Fibroblast of lung (primary cell): Measurements from ENCODE around the gene PCDHA8. TPM values are rescaled to one million over a fixed set of nuclear protein-coding genes. Genes with fewer than 3 reads are reported as not detected.

Experiments used
- DNase-seq, 2 donors: peaks; one replicate each; pipeline versions ENCODE4 v3.0.0 to v3.0.0-alpha.2; 2010; ENCODE audit warnings: low read depth in 2 of 2
- H2AFZ ChIP-seq: 2 replicates; pipeline ENCODE4 v1.5.1; 2012; ENCODE audit warnings: low read length, control low read depth, inconsistent platforms
- H3K27ac ChIP-seq: 2 replicates; pipeline ENCODE4 v1.5.1; 2011; ENCODE audit warnings: low read length, control low read depth; ENCODE audit not compliant: insufficient read depth
- H3K27me3 ChIP-seq: 2 replicates; pipeline ENCODE4 v1.5.1; 2011; ENCODE audit warnings: mild to moderate bottlenecking, low read length; ENCODE audit not compliant: control insufficient read depth, insufficient read depth
- H3K36me3 ChIP-seq: 2 replicates; pipeline ENCODE4 v1.5.1; 2011; ENCODE audit warnings: low read length; ENCODE audit not compliant: control insufficient read depth, insufficient read depth
- H3K4me1 ChIP-seq: 2 replicates; pipeline ENCODE4 v1.5.1; 2011; ENCODE audit warnings: low read length; ENCODE audit not compliant: control insufficient read depth, insufficient read depth; ENCODE audit errors: extremely low read depth
- H3K4me2 ChIP-seq: 2 replicates; pipeline ENCODE4 v1.5.1; 2011; ENCODE audit warnings: low read length, control low read depth; ENCODE audit not compliant: insufficient read depth; ENCODE audit errors: extremely low read depth
- H3K4me3 ChIP-seq, 4 experiments: fragments of 200-600 bp in 1 of 4; sonication (generic) in 1 of 4; replicated peaks in 1 of 4; 2 replicates each; pipeline ENCODE4 v1.5.1; 2011 to 2016; ENCODE audit warnings: low read length in 4 of 4, low read depth in 3 of 4, mild to moderate bottlenecking in 3 of 4, control low read depth in 2 of 4, inconsistent platforms in 1 of 4, mixed read lengths in 1 of 4; ENCODE audit not compliant: insufficient read depth in 1 of 4; ENCODE audit errors: control extremely low read depth in 1 of 4
- H3K79me2 ChIP-seq: 2 replicates; pipeline ENCODE4 v1.5.1; 2012; ENCODE audit warnings: mild to moderate bottlenecking, low read length, inconsistent platforms; ENCODE audit not compliant: control insufficient read depth, insufficient read depth
- H3K9ac ChIP-seq: 2 replicates; pipeline ENCODE4 v1.5.1; 2011; ENCODE audit warnings: mild to moderate bottlenecking, low read length, control low read depth; ENCODE audit not compliant: insufficient read depth
- H3K9me3 ChIP-seq: 2 replicates; pipeline ENCODE4 v1.5.1; 2012; ENCODE audit warnings: low read depth, low read length; ENCODE audit not compliant: control insufficient read depth, insufficient read depth
- H4K20me1 ChIP-seq: 2 replicates; pipeline ENCODE4 v1.5.1; 2011; ENCODE audit warnings: low read length; ENCODE audit not compliant: control insufficient read depth, insufficient read depth; ENCODE audit errors: extremely low read depth
- CTCF ChIP-seq, 2 donors: IDR thresholded peaks in 1 of 2; conservative IDR thresholded peaks in 1 of 2; 1 replicate in 1 of 2; 2 replicates in 1 of 2; pipeline ENCODE4 v1.5.1; 2011 to 2012; ENCODE audit warnings: low read length in 2 of 2, control low read depth in 1 of 2, inconsistent platforms in 1 of 2, low read depth in 1 of 2, mild to moderate bottlenecking in 1 of 2
- EZH2 ChIP-seq: IDR thresholded peaks from 2 replicates; pipeline ENCODE4 v1.5.1; 2012; ENCODE audit warnings: low read length, control low read depth, mild to moderate bottlenecking; ENCODE audit errors: missing control alignments
- polyA plus RNA-seq, 2 donors: library from polyadenylated mRNA; depleted of rRNA in 1 of 2; stranded (reverse) in 1 of 2; unstranded in 1 of 2; fragments of >200 nt; gene quantifications; 2 replicates each; pipeline ENCODE4 v1.2.1, GENCODE V29; 2011 to 2012; ENCODE audit warnings: missing spikeins in 1 of 2
- total RNA-seq: library from RNA; depleted of rRNA; stranded (reverse); fragments of >200 nt; gene quantifications from 2 replicates; pipeline ENCODE4 v1.2.1, GENCODE V29; 2014

The PCDHA8 gene
- total and polyA plus RNA-seq, 2 donors (not counting 1 experiment from before 2014, with no cell fraction given), result 0.33 TPM

- no peak overlapping the region for H3K9ac ChIP-seq
- no peaks in the 10 kb centered on the region for H4K20me1 ChIP-seq
- no peak for DNase-seq
- H3K27me3 ChIP-seq, result no peaks in the 10 kb centered on the region
- H2AFZ ChIP-seq, result no peak overlapping the region
- TF ChIP-seq CTCF (conservative IDR thresholded peaks at IDR 0.05 in 1 of 2, IDR thresholded peaks at IDR 0.05 in 1 of 2; ENCODE audit: low read depth in 1 of 2, low read length in 2 of 2), result no peak
- TF ChIP-seq EZH2, result no peak
- H3K4me2 ChIP-seq, result no peak overlapping the region
- no peak overlapping the region for H3K27ac ChIP-seq
- no peaks in the 10 kb centered on the region for H3K9me3 ChIP-seq
- no peak overlapping the region for H3K4me3 ChIP-seq
- H3K79me2 ChIP-seq, result no peaks in the 10 kb centered on the region
- H3K4me1 ChIP-seq, result no peaks in the 10 kb centered on the region
- H3K36me3 ChIP-seq, result no peaks in the 10 kb centered on the region
Observed at GRCh38 chr5:140883373-140883772, 42.4 kb downstream of the PCDHA8 start.

GRCh38 chr5:140883927-140884697 is 43.1 kb downstream of the PCDHA8 start:
- no peak overlapping the region for H3K27ac ChIP-seq
- no peak for DNase-seq
- no peak for TF ChIP-seq EZH2

More at GRCh38 chr5:140883927-140884697, 43.1 kb downstream of the PCDHA8 start:
- Histone ChIP-seq H3K27me3 (no peaks in the 10 kb centered on the region), H2AFZ (no peak overlapping the region), H3K4me2 (no peak overlapping the region), H3K36me3 (no peaks in the 10 kb centered on the region), H3K9me3 (no peaks in the 10 kb centered on the region), H3K9ac (no peak overlapping the region), H3K79me2 (no peaks in the 10 kb centered on the region), H3K4me3 (no peak overlapping the region), H4K20me1 (no peaks in the 10 kb centered on the region), H3K4me1 (no peaks in the 10 kb centered on the region)

Other genes starting within 250 kb of the PCDHA8 start
- 4.1 and 10.9 TPM in 2 replicates for gene CD14, start 208.0 kb upstream of the PCDHA8 start, total RNA-seq
- gene CD14, start 208.0 kb upstream of the PCDHA8 start, polyA plus RNA-seq, result 0.32 and 0.45 TPM in 2 replicates
- gene TMCO6, start 201.7 kb upstream of the PCDHA8 start, total RNA-seq, result 13.6 and 18.0 TPM in 2 replicates
- 6.6 and 7.6 TPM in 2 replicates for gene TMCO6, start 201.7 kb upstream of the PCDHA8 start, polyA plus RNA-seq
- 39.8 and 64.9 TPM in 2 replicates for gene NDUFA2, start 193.6 kb upstream of the PCDHA8 start, total RNA-seq
- 57.9 and 65.9 TPM in 2 replicates for gene NDUFA2, start 193.6 kb upstream of the PCDHA8 start, polyA plus RNA-seq
- 96.6 and 96.9 TPM in 2 replicates for gene IK, start 193.4 kb upstream of the PCDHA8 start, total RNA-seq
- 155 and 170 TPM in 2 replicates for gene IK, start 193.4 kb upstream of the PCDHA8 start, polyA plus RNA-seq
- 25.2 and 28.4 TPM in 2 replicates for gene WDR55, start 176.3 kb upstream of the PCDHA8 start, total RNA-seq
- gene WDR55, start 176.3 kb upstream of the PCDHA8 start, polyA plus RNA-seq, result 18.8 and 22.1 TPM in 2 replicates
- gene DND1, start 167.6 kb upstream of the PCDHA8 start, total RNA-seq, result under 0.01 and 0.33 TPM in 2 replicates
- gene DND1, start 167.6 kb upstream of the PCDHA8 start, polyA plus RNA-seq, result 0.15 and 0.21 TPM in 2 replicates
- gene HARS1, start 149.8 kb upstream of the PCDHA8 start, total RNA-seq, result 51.9 and 53.2 TPM in 2 replicates
- 85.8 and 110 TPM in 2 replicates for gene HARS1, start 149.8 kb upstream of the PCDHA8 start, polyA plus RNA-seq
- 26.2 and 30.1 TPM in 2 replicates for gene HARS2, start 149.7 kb upstream of the PCDHA8 start, total RNA-seq
- 27.1 and 27.8 TPM in 2 replicates for gene HARS2, start 149.7 kb upstream of the PCDHA8 start, polyA plus RNA-seq
- gene ZMAT2, start 140.7 kb upstream of the PCDHA8 start, total RNA-seq, result 69.4 and 77.0 TPM in 2 replicates
- 85.5 and 85.6 TPM in 2 replicates for gene ZMAT2, start 140.7 kb upstream of the PCDHA8 start, polyA plus RNA-seq
- gene PCDHA1, start 55.0 kb upstream of the PCDHA8 start, total RNA-seq, result under 0.01 TPM in 2 replicates
- 0.05 and 0.12 TPM in 2 replicates for gene PCDHA1, start 55.0 kb upstream of the PCDHA8 start, polyA plus RNA-seq
- gene PCDHA2, start 46.3 kb upstream of the PCDHA8 start, total RNA-seq, result under 0.01 and 0.33 TPM in 2 replicates
- gene PCDHA2, start 46.3 kb upstream of the PCDHA8 start, polyA plus RNA-seq, result 0.10 TPM in 1 of 2 replicates, not detected in the other
- gene PCDHA3, start 40.1 kb upstream of the PCDHA8 start, total RNA-seq, result 0.26 and 1.2 TPM in 2 replicates
- gene PCDHA3, start 40.1 kb upstream of the PCDHA8 start, polyA plus RNA-seq, result 0.07 and 0.89 TPM in 2 replicates
- 0.51 and 1.2 TPM in 2 replicates for gene PCDHA4, start 34.1 kb upstream of the PCDHA8 start, total RNA-seq
- gene PCDHA4, start 34.1 kb upstream of the PCDHA8 start, polyA plus RNA-seq, result 0.05 and 0.42 TPM in 2 replicates
- 0.33 TPM in 1 of 2 replicates, not detected in the other for gene PCDHA5, start 19.6 kb upstream of the PCDHA8 start, total RNA-seq
- gene PCDHA5, start 19.6 kb upstream of the PCDHA8 start, polyA plus RNA-seq, result 0.01 and 0.24 TPM in 2 replicates
- 0.51 and 3.6 TPM in 2 replicates for gene PCDHA6, start 13.2 kb upstream of the PCDHA8 start, total RNA-seq
- 0.11 and 2.8 TPM in 2 replicates for gene PCDHA6, start 13.2 kb upstream of the PCDHA8 start, polyA plus RNA-seq
- gene PCDHA7, start 6.9 kb upstream of the PCDHA8 start, total RNA-seq, result 0.26 and 2.1 TPM in 2 replicates
- 0.10 and 2.5 TPM in 2 replicates for gene PCDHA7, start 6.9 kb upstream of the PCDHA8 start, polyA plus RNA-seq
- 0.26 and 0.33 TPM in 2 replicates for gene PCDHA9, start 7.2 kb downstream of the PCDHA8 start, total RNA-seq
- 0.03 TPM in 1 of 2 replicates, not detected in the other for gene PCDHA9, start 7.2 kb downstream of the PCDHA8 start, polyA plus RNA-seq
- gene PCDHA10, start 14.7 kb downstream of the PCDHA8 start, total RNA-seq, result 0.26 and 0.66 TPM in 2 replicates
- gene PCDHA10, start 14.7 kb downstream of the PCDHA8 start, polyA plus RNA-seq, result 0.09 and 2.0 TPM in 2 replicates
- gene PCDHA11, start 27.8 kb downstream of the PCDHA8 start, total RNA-seq, result 0.51 and 0.66 TPM in 2 replicates
- gene PCDHA11, start 27.8 kb downstream of the PCDHA8 start, polyA plus RNA-seq, result 0.15 TPM in 1 of 2 replicates, not detected in the other
- 0.26 and 0.50 TPM in 2 replicates for gene PCDHA12, start 34.1 kb downstream of the PCDHA8 start, total RNA-seq
- gene PCDHA12, start 34.1 kb downstream of the PCDHA8 start, polyA plus RNA-seq, result not detected in 2 replicates
- under 0.01 and 0.33 TPM in 2 replicates for gene PCDHA13, start 40.9 kb downstream of the PCDHA8 start, total RNA-seq
- gene PCDHA13, start 40.9 kb downstream of the PCDHA8 start, polyA plus RNA-seq, result 0.02 TPM in 1 of 2 replicates, not detected in the other
- 0.51 and 0.66 TPM in 2 replicates for gene PCDHAC1, start 85.1 kb downstream of the PCDHA8 start, total RNA-seq
- 0.01 and 0.14 TPM in 2 replicates for gene PCDHAC1, start 85.1 kb downstream of the PCDHA8 start, polyA plus RNA-seq
- 1.7 and 2.6 TPM in 2 replicates for gene PCDHAC2, start 125.3 kb downstream of the PCDHA8 start, total RNA-seq
- 0.03 and 0.48 TPM in 2 replicates for gene PCDHAC2, start 125.3 kb downstream of the PCDHA8 start, polyA plus RNA-seq
- gene PCDHB1, start 210.2 kb downstream of the PCDHA8 start, total RNA-seq, result not detected in 2 replicates
- not detected in 2 replicates for gene PCDHB1, start 210.2 kb downstream of the PCDHA8 start, polyA plus RNA-seq